Measurements from ENCODE around the gene GOLGA8Q. TPM values are rescaled to one million over a fixed set of nuclear protein-coding genes. Genes with fewer than 3 reads are reported as not detected.
"Not testable (repeated sequence)": the region's sequence is repeated elsewhere in the genome, so short reads cannot be mapped to it uniquely, and the experiment has no call there.

GOLGA8Q gene
- total RNA-seq, 1 experiment from 2014 or later: not detected

DNA sequence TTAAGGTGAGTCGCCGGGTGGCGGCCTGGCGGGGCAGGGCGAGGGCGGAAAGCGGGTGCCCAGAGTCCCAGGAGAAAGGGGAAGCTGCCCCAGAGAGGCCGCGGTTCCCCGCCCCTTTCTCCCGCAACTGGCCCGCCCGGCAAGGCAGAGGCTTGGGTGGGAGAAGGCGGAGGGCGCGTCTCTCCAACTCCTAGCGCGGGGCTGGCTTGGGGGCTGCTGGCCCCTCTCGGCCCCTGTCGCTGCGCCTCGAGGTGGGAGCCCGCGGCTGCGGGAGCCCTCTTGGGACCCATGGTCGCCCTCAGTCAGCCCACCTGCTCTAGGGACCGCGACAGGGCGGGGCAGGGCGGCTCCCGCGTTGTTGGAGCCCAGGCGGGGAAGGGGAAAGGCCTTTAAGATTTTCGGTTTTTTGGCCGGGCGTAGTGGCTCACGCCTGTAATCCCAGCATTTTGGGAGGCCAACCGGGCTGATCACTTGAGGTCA lies 21.2 kb downstream of the GOLGA8Q start:
- H3K4me3 Mint-ChIP-seq (ENCODE audit: low read depth, unreplicated experiment): not testable (repeated sequence)

DNA sequence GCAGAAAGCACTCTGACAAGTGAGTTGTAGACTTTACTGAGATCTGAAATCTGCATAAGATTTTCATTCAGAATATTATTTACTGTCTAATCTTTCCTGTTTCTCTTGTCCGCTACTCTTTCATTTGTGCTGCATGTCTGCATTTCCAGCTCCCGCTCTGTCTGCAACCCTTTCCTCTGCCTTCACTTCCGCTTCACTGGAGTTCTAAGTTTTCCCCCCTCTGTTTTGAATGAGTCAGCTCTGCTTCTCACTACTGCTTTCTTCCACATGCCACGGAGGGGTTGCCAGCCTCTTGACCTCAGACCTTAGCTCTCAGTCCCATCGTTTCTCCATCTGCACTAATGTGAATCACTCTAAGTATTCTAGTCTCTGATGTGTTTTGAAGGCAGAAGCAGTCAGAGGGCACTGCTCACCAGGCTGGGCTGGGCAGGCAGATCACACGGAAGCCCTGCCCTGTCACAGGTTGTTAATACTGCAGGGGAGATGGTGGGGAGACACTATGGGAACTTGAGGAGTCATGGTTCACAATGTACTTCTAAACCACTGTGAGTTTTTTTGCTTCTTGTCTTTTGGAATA lies 27.6 kb downstream of the GOLGA8Q start:
- H3K27me3 Mint-ChIP-seq (ENCODE audit: unreplicated experiment); H3K27ac Mint-ChIP-seq (ENCODE audit: unreplicated experiment); intact Hi-C loops (cut with micrococcal nuclease; ENCODE audit: unreplicated experiment); BruUV-seq (replicated peaks); H3K4me1 Mint-ChIP-seq (ENCODE audit: low read depth, unreplicated experiment); DNase-seq; H3K4me3 Mint-ChIP-seq (ENCODE audit: low read depth, unreplicated experiment); CTCF ChIA-PET; H3K9me3 Mint-ChIP-seq (ENCODE audit: low read depth, unreplicated experiment); H3K36me3 Mint-ChIP-seq (ENCODE audit: insufficient read depth, unreplicated experiment): not testable (repeated sequence)

More for the DNA sequence above, 21.2 kb downstream of the GOLGA8Q start:
- intact Hi-C loops (cut with micrococcal nuclease; ENCODE audit: unreplicated experiment); CTCF ChIA-PET; BruUV-seq (replicated peaks); H3K36me3 Mint-ChIP-seq (ENCODE audit: insufficient read depth, unreplicated experiment); H3K27ac Mint-ChIP-seq (ENCODE audit: unreplicated experiment); H3K4me1 Mint-ChIP-seq (ENCODE audit: low read depth, unreplicated experiment); H3K27me3 Mint-ChIP-seq (ENCODE audit: unreplicated experiment); H3K9me3 Mint-ChIP-seq (ENCODE audit: low read depth, unreplicated experiment); DNase-seq: not testable (repeated sequence)

DNA sequence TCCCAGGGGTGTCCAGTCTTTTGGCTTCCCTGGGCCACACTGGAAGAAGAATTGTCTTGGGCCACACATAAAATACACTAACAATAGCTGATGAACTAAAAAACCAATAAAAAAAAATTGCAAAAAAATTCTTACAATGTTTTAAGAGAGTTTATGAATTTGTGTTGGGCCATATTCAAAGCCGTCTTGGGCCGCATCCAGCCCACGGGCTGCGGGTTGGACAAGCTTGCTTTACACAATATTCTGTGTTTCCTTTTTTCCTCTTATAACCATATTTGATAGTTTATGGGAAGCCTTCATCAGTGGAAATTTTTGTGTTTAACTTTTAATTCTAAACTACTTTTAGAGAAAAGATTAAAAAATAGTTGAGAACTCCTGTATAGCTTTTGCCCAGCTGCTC lies 28.9 kb downstream of the GOLGA8Q start:
- DNase-seq; H3K36me3 Mint-ChIP-seq (ENCODE audit: insufficient read depth, unreplicated experiment); BruUV-seq (replicated peaks); intact Hi-C loops (cut with micrococcal nuclease; ENCODE audit: unreplicated experiment); H3K4me1 Mint-ChIP-seq (ENCODE audit: low read depth, unreplicated experiment); H3K9me3 Mint-ChIP-seq (ENCODE audit: low read depth, unreplicated experiment); H3K4me3 Mint-ChIP-seq (ENCODE audit: low read depth, unreplicated experiment); CTCF ChIA-PET; H3K27ac Mint-ChIP-seq (ENCODE audit: unreplicated experiment); H3K27me3 Mint-ChIP-seq (ENCODE audit: unreplicated experiment): not testable (repeated sequence)

DNA sequence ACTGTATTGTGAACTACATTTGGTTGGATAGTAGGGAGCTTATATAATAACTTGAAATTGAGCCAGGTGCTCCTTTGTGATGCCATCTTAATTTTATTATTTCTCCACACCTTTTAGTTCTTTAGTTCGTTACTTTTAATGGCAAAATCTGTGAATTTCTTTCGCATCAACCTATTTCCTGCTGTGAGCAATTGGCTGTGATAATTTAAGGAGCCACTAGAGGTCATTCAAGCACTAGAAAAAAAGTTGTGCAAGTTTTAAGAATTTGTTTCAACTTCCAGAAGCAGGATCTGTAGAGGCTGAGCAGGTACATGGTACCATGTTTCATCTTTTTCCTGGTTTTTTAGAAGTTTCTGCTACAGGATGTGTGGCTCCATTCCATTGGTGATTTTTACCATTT lies 47.1 kb downstream of the GOLGA8Q start:
- CTCF ChIA-PET; intact Hi-C loops (cut with micrococcal nuclease; ENCODE audit: unreplicated experiment); H3K36me3 Mint-ChIP-seq (ENCODE audit: insufficient read depth, unreplicated experiment); H3K27me3 Mint-ChIP-seq (ENCODE audit: unreplicated experiment); H3K4me3 Mint-ChIP-seq (ENCODE audit: low read depth, unreplicated experiment); H3K9me3 Mint-ChIP-seq (ENCODE audit: low read depth, unreplicated experiment); H3K27ac Mint-ChIP-seq (ENCODE audit: unreplicated experiment); DNase-seq; H3K4me1 Mint-ChIP-seq (ENCODE audit: low read depth, unreplicated experiment); BruUV-seq (replicated peaks): not testable (repeated sequence)

DNA sequence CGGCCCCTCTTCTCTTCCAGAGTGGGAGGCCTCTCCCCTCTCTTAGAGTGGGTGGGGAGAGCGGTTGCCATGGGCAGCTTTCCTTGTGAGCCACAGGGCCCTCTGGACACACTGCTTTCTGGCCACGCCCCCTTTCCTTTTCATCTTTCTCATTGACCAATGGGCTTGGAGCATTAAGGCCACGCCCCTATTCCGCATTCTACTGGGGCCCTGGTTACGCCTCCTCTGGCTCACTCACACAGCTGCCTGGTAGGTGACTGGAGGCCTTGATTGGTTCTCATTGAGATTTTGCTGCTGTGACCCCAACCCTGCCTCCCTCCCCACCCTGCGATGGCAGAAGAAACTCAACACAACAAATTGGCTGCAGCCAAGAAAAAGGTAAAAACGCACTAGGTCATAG lies 51.9 kb downstream of the GOLGA8Q start, which contains the start of gene GOLGA8H:
Gene GOLGA8H (plus strand): TSS at position 233 of the 400 bp plus-strand sequence. CDS start 98 bp downstream, at position 331.
- intact Hi-C loops (cut with micrococcal nuclease; ENCODE audit: unreplicated experiment); BruUV-seq (replicated peaks): not testable (repeated sequence)

More for the DNA sequence above, 51.9 kb downstream of the GOLGA8Q start, which contains the start of gene GOLGA8H:
- H3K4me3 Mint-ChIP-seq (ENCODE audit: low read depth, unreplicated experiment); H3K9me3 Mint-ChIP-seq (ENCODE audit: low read depth, unreplicated experiment); DNase-seq; H3K4me1 Mint-ChIP-seq (ENCODE audit: low read depth, unreplicated experiment); H3K27ac Mint-ChIP-seq (ENCODE audit: unreplicated experiment); H3K27me3 Mint-ChIP-seq (ENCODE audit: unreplicated experiment); H3K36me3 Mint-ChIP-seq (ENCODE audit: insufficient read depth, unreplicated experiment); CTCF ChIA-PET: not testable (repeated sequence)

Other genes starting within 250 kb of the GOLGA8Q start
- 1.4 TPM in 1 of 2 replicates, not detected in the other for gene CHRFAM7A, start 158.5 kb upstream of the GOLGA8Q start, total RNA-seq (2022)
- 0.24 and 0.50 TPM in 2 replicates for gene GOLGA8R, start 137.8 kb upstream of the GOLGA8Q start, total RNA-seq (2022)
- 0.27 TPM in 1 of 2 replicates, not detected in the other for gene GOLGA8H, start 52.0 kb downstream of the GOLGA8Q start, total RNA-seq (2022)